ENCODE data around the gene TAF13.

Gene TAF13

DNA sequence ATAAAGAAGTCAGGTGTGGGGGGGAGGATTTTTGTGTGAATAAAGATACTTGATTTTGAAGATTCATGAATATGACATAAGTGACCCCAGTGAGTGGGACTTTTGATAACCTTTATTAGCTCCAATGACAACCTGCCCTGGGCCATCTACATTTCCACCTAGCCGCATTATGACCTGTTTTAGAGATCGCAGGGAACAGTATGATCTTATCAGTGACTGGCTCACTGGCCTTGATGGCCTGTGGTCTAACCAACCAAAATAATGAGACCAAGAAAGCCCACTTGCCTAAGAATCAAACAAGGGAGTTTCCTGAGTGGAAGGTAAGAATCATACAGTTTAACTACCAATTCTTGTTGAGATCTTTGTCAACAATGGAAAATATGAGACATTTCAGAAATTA is 39.9 kb upstream of the TAF13 start:
- Histone ChIP-seq H3K27ac (no peak overlapping the region), H3K4me1 (peaks cover 8% of the 10 kb centered on the region), H3K9ac (no peak overlapping the region), H3K79me2 (no peaks in the 10 kb centered on the region), H3K36me3 (ENCODE audit: control insufficient read depth, insufficient read depth, low read length) (no peaks in the 10 kb centered on the region), H3K4me2 (ENCODE audit: low read length) (no peak overlapping the region), H3K4me3 (ENCODE audit: low read depth, low read length) (no peak overlapping the region), H3K9me3 (ENCODE audit: control insufficient read depth, low read length) (no peaks in the 10 kb centered on the region), H3K27me3 (ENCODE audit: control insufficient read depth, insufficient read depth, low read length) (no peaks in the 10 kb centered on the region), H2AFZ (no peak overlapping the region)
- TF ChIP-seq, protein P1, sequence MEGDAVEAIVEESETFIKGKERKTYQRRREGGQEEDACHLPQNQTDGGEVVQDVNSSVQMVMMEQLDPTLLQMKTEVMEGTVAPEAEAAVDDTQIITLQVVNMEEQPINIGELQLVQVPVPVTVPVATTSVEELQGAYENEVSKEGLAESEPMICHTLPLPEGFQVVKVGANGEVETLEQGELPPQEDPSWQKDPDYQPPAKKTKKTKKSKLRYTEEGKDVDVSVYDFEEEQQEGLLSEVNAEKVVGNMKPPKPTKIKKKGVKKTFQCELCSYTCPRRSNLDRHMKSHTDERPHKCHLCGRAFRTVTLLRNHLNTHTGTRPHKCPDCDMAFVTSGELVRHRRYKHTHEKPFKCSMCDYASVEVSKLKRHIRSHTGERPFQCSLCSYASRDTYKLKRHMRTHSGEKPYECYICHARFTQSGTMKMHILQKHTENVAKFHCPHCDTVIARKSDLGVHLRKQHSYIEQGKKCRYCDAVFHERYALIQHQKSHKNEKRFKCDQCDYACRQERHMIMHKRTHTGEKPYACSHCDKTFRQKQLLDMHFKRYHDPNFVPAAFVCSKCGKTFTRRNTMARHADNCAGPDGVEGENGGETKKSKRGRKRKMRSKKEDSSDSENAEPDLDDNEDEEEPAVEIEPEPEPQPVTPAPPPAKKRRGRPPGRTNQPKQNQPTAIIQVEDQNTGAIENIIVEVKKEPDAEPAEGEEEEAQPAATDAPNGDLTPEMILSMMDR (IDR thresholded peaks at IDR 0.05), result no peak

DNA sequence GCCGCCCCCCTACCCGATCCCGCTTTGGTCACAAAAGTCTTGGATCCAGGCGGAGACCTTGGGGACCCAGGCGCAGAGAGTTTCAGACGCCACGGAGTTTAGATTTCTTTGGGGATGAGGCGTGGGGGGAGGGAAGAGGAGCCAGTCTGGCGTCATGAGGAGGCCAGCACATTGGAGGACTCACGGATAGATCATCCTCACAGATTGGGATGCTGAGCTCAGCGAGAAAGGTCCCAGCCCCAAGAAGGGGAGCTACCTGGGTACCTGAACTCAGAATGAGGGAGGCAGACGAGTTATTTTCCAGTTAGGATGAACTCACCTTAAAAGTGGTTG is 38.5 kb upstream of the TAF13 start:
- H3K79me2 ChIP-seq, result no peaks in the 10 kb centered on the region
- peak overlapping the region; percentile 74 for H2AFZ ChIP-seq
- peak overlapping the region; percentile 58 for H3K4me2 ChIP-seq (ENCODE audit: low read length)
- H3K27me3 ChIP-seq (ENCODE audit: control insufficient read depth, insufficient read depth, low read length), result no peaks in the 10 kb centered on the region
- H3K36me3 ChIP-seq (ENCODE audit: control insufficient read depth, insufficient read depth, low read length), result no peaks in the 10 kb centered on the region
- no peaks in the 10 kb centered on the region for H3K9me3 ChIP-seq (ENCODE audit: control insufficient read depth, low read length)
- H3K9ac ChIP-seq, result no peak overlapping the region
- TF ChIP-seq, protein P1 (IDR thresholded peaks at IDR 0.05), result no peak
- no peak overlapping the region for H3K4me3 ChIP-seq (ENCODE audit: low read depth, low read length)
- peaks cover 8% of the 10 kb centered on the region for H3K4me1 ChIP-seq
- H3K27ac ChIP-seq, result peak overlapping the region; percentile 47

DNA sequence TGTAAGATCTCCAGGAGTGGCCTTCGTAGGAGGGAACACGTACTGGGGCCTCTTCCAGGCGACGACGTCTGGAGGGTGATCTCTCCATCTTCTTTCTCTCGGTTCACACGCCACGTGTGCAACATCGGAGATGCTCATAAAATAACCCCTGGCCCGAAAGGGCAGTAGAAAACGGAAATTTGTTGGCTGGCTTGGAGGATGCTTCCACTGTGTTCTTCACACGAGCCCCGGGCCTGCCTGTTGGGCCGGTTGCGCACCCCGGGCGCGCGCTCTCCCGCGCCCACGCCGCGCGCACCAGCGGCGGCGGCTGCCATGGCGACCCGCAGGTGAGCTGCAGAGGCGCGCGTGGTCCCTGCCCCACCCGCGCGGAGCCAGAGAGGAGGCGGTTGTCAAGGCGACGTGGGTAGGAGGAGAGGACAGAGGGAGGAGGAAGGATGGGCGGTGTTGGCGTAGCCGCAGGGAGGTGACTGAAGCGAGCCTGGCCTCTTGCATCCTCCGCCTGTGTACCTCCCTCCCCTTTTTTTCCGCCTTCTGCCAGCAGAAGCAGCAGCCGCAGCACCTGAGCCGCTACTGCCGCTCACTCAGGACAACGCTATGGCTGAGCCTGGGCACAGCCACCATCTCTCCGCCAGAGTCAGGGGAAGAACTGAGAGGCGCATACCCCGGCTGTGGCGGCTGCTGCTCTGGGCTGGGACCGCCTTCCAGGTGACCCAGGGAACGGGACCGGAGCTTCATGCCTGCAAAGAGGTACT is 38.0 kb upstream of the TAF13 start, which contains the start of gene ELAPOR1:
Gene ELAPOR1, plus strand, starts transcription at position 526 of the 752 bp plus-strand sequence. Its CDS starts 69 bp downstream, at position 595.
- H3K4me1 ChIP-seq, result peaks cover 8% of the 10 kb centered on the region
- H3K4me2 ChIP-seq (ENCODE audit: low read length), result peak within 1 kb of the TSS; percentile 58
- H3K27ac ChIP-seq, result peak within 1 kb of the TSS; percentile 47
- TF ChIP-seq, protein P1 (IDR thresholded peaks at IDR 0.05), result no peak
- H2AFZ ChIP-seq, result peak within 1 kb of the TSS; percentile 74
- H3K79me2 ChIP-seq, result no peaks in the 10 kb centered on the region
- H3K36me3 ChIP-seq (ENCODE audit: control insufficient read depth, insufficient read depth, low read length), result no peaks in the 10 kb centered on the region
- no peak within 1 kb of the TSS for H3K9ac ChIP-seq
- H3K27me3 ChIP-seq (ENCODE audit: control insufficient read depth, insufficient read depth, low read length), result no peaks in the 10 kb centered on the region
- H3K4me3 ChIP-seq (ENCODE audit: low read depth, low read length), result peak within 1 kb of the TSS; percentile 14
- no peaks in the 10 kb centered on the region for H3K9me3 ChIP-seq (ENCODE audit: control insufficient read depth, low read length)

DNA sequence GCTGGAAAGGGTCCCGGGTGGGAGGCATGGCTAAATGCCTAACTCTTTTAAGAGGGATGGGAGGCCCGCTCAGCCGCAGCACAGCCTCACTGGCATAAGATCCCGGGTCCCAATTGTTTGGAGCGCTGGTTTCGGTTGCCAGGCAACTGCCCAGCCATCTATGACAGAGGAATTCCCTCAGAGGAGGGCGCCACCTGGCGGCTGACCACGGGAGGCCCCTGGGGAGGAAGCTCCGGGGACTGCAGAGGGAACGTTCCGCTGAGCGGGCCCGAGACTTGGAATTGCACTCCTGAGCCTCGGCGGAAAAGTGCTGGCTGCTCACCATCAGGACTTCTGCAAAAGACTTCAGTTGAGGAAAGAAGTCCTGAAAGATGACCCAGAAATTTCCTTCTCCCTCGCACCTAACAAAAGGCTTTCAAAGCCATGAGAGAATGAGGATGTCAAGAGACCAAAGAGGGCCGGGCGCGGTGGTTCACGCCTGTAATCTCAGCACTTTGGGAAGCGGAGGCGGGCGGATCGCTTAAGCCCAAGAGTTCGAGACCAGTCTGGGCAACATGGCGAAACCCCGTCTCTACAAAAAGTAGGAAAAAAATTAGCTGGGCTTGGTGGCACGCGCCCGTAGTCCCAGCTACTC is 37.0 kb upstream of the TAF13 start:
- H3K36me3 ChIP-seq (ENCODE audit: control insufficient read depth, insufficient read depth, low read length), result no peaks in the 10 kb centered on the region
- H3K79me2 ChIP-seq, result no peaks in the 10 kb centered on the region
- H3K4me3 ChIP-seq (ENCODE audit: low read depth, low read length), result peak overlapping the region; percentile 14
- peak overlapping the region; percentile 4 for H3K27ac ChIP-seq
- H3K9me3 ChIP-seq (ENCODE audit: control insufficient read depth, low read length), result no peaks in the 10 kb centered on the region
- peaks cover 5% of the 10 kb centered on the region for H3K4me1 ChIP-seq
- no peak overlapping the region for H3K9ac ChIP-seq
- H2AFZ ChIP-seq, result peak overlapping the region; percentile 74
- H3K4me2 ChIP-seq (ENCODE audit: low read length), result peak overlapping the region; percentile 48
- TF ChIP-seq, protein P1 (IDR thresholded peaks at IDR 0.05), result peak; percentile 89
- no peaks in the 10 kb centered on the region for H3K27me3 ChIP-seq (ENCODE audit: control insufficient read depth, insufficient read depth, low read length)

Measured in parathyroid adenoma (tissue), 2 donors.